Rectal smooth muscle tissue (tissue), 1 donor: ENCODE results near the gene MCC.

ENCODE experiments used
- H3K27ac ChIP-seq: one replicate; pipeline ENCODE4 v1.7.0; 2013; ENCODE audit warnings: low read depth, low read length, inconsistent platforms
- H3K27me3 ChIP-seq: one replicate; pipeline ENCODE4 v1.7.0; 2013; ENCODE audit warnings: low read length; ENCODE audit not compliant: control insufficient read depth, insufficient read depth
- H3K36me3 ChIP-seq: one replicate; pipeline ENCODE4 v1.7.0; 2013; ENCODE audit warnings: low read length; ENCODE audit not compliant: control insufficient read depth, insufficient read depth
- H3K4me1 ChIP-seq: one replicate; pipeline ENCODE4 v1.7.0; 2013; ENCODE audit warnings: low read length; ENCODE audit not compliant: control insufficient read depth, insufficient read depth
- H3K4me3 ChIP-seq: one replicate; pipeline ENCODE4 v1.7.0; 2013; ENCODE audit warnings: low read length
- H3K9ac ChIP-seq: one replicate; pipeline ENCODE4 v1.7.0; 2013; ENCODE audit warnings: low read length

MCC gene

DNA sequence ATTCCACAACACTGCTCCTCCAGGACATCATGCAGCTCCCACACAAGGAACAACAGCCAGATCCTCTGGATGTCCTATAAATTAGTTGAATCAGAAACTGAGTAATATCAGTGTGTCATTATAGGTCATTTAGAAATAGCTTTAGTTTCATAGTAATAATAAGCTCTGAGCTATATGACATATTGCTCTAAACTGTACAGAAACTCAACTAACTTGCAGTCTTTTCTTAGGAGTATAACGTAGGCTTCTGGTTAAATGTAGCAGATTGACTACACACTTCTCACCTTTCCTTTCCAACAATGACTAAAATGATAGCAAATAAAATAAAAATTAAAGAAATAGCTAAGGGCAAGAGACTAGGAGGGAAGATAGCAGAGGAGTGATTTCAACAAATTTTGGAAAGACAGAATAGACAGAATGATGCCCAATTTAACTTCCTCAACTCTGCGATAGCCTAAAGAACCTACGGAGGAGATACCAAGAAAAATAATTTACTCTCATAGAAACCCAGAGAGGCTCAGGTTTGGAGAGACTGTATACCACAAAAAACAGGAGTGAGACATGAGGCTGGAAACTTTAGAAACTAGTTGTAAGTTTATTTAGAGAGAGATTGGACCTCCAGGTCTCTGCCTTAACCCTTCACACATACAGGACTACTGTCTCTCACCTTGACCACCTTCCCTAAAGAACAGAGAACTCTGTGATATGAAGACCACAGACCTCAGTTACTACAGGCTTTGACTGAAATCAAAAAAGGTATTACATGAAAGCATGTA is 247.1 kb downstream of the MCC start:
- H3K36me3 ChIP-seq = no peaks in the 10 kb centered on the region
- H3K4me1 ChIP-seq = peaks cover 5% of the 10 kb centered on the region
- H3K27me3 ChIP-seq = no peaks in the 10 kb centered on the region
- H3K4me3 ChIP-seq = no peak overlapping the region
- H3K9ac ChIP-seq = no peak overlapping the region
- no peak overlapping the region for H3K27ac ChIP-seq

DNA sequence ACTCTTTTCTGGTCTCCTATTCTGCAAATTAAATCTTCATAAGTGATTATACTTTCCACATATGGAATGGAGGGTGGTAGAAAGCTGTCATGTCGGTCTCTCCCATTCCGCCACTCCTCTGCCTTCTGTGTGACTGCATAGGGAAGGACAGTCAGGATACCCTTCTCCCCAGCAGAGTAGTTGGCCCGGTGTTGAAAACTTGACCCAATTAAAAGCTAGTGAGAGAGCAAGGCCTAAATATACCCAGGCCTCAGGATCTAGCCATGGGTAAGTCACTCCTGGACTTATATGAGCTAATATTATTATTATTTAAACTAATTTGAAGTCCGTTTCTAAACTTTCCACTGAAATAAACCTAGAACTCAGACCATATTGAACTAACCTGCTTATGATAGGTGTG is 248.2 kb downstream of the MCC start:
- peaks cover 5% of the 10 kb centered on the region for H3K4me1 ChIP-seq
- H3K27ac ChIP-seq = no peak overlapping the region
- H3K36me3 ChIP-seq = no peaks in the 10 kb centered on the region
- H3K27me3 ChIP-seq = no peaks in the 10 kb centered on the region
- H3K9ac ChIP-seq = no peak overlapping the region
- no peak overlapping the region for H3K4me3 ChIP-seq

DNA sequence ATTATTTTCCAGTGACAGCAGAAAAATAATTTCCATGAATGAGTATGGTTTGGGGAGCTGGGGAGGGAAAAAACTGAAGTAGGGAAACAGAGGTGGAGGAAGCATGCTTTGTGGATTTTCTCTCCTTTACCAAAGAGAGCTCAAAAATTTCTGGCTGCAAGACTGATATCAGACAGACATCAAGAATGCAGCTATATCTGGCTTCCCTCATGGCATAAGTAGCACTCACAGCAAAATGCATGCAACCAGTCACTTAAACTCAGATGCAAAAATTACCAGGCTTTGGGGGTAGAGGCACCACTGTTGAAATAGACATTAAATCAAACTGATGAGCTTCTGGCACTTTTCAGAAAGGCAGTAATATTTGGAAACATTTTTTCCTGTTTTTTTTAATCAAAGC is 250.4 kb downstream of the MCC start:
- H3K36me3 ChIP-seq = no peaks in the 10 kb centered on the region
- H3K4me1 ChIP-seq = peaks cover 7% of the 10 kb centered on the region
- H3K9ac ChIP-seq = no peak overlapping the region
- no peak overlapping the region for H3K27ac ChIP-seq
- H3K27me3 ChIP-seq = no peaks in the 10 kb centered on the region
- no peak overlapping the region for H3K4me3 ChIP-seq

DNA sequence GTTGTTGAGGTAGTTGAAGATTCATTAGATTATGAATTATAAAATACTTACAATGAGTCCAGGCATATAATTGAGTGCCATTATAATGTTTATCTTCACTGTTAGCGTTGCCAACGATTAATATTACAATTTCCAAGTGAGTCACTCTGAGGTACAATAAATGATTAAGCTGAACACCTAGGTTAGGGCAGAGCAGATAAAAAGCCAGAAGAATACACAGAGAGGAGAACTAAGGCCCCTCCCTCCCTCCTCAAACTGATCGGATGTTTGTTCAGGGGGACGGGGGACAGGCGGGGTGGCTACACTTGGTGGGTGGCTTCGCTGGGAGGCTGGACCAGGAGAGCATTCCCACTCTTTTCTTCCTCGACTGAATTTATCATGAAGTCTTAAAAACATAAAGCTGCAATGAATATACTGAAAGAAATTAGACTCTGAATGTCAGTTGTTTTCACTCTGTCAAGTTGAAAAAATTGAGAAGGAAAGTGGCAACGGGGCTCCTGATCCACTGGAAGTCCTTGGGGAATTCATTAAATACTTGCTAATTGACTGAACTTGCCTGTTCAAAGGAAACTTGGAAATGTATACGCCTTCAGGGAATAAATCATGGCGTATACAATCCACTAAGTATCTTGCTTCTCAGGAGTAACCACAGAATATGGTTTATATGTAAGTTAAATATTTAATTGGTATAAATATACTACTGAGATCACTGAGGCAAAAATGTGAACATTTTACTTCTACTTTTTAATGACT is 251.5 kb downstream of the MCC start:
- Histone ChIP-seq H3K27me3 (no peaks in the 10 kb centered on the region), H3K36me3 (no peaks in the 10 kb centered on the region), H3K9ac (no peak overlapping the region), H3K27ac (no peak overlapping the region), H3K4me3 (no peak overlapping the region), H3K4me1 (peaks cover 10% of the 10 kb centered on the region)

DNA sequence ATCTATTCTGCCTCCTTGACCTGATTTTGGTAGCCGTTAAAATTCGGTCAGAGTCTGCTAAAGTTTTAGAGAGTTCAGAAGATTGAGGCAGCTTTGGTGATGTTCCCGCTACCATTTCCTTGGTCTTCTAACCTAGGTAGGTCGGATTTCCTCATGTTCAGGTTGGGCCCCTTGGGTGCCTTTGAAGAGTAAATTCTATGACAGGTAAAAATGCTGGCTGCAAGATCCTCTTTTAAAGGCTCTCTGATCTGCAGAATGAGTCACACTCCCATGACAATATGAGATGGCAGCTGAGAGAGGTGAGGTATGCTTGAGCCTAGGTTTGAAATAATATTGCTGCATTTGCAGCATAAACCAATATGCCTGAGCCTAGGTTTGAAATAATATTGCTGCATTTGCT is 252.4 kb downstream of the MCC start:
- Histone ChIP-seq H3K27me3 (no peaks in the 10 kb centered on the region), H3K9ac (no peak overlapping the region), H3K4me1 (peaks cover 10% of the 10 kb centered on the region), H3K36me3 (no peaks in the 10 kb centered on the region), H3K4me3 (no peak overlapping the region), H3K27ac (no peak overlapping the region)

DNA sequence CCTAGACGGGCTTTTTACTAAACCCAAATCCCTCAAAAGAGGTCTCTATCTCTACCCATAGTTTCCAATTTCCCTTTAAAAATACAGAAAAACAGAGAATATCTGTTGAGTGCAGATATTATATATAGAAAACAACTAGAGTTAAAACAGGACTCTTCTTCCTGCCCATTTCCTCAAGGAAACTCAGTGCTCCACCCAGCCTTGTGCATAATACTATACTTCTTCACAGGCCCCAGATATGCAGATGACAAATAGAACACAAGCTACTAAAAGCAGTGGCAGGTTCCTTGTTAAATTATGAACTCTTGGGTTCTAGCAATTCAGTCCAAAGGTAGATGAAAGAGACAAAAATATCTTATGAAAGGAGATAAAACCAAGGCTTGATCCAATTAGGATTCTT is 253.7 kb downstream of the MCC start:
- no peaks in the 10 kb centered on the region for H3K27me3 ChIP-seq
- H3K27ac ChIP-seq = no peak overlapping the region
- no peaks in the 10 kb centered on the region for H3K36me3 ChIP-seq
- H3K4me1 ChIP-seq = peaks cover 9% of the 10 kb centered on the region
- no peak overlapping the region for H3K9ac ChIP-seq
- H3K4me3 ChIP-seq = no peak overlapping the region

DNA sequence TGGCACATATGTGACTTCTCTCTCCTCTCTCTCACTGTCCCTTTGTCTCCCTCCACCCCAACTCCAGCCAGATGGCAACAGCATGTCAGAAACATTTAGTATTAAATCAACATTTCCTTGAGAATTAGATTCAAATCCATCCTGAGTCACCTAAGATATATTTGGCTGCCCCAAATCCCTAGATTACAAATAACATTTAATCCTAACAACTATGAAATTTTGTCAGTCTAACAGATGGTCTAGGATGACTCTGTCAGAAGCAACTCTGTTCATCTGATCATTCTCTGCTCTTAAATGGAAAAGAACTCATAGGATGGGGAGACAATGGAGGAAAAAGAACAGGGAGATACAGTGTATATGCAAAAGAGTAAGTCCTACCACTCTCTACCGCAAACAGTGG is 254.6 kb downstream of the MCC start:
- Histone ChIP-seq H3K27me3 (no peaks in the 10 kb centered on the region), H3K36me3 (no peaks in the 10 kb centered on the region), H3K4me3 (no peak overlapping the region), H3K9ac (no peak overlapping the region), H3K27ac (no peak overlapping the region), H3K4me1 (peaks cover 6% of the 10 kb centered on the region)

DNA sequence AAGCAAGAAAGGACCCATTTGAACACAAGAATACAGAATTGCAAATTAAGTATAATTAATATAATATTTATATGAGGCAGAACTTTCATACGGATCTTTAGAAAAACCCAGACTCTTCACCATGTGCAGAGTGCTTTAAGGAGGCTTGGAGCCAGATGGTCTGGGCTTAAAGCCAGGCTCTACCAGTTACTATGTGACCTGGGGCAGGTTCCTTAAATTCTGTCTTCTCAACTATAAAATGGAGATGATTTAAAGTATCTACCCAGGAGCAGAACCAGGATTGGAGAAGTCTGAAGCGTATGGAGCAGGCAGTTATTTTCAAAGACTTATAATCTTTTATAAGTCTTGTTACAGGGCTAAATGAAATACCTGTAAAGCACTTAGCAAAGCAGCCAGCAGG is 255.6 kb downstream of the MCC start:
- no peak overlapping the region for H3K9ac ChIP-seq
- H3K36me3 ChIP-seq = no peaks in the 10 kb centered on the region
- H3K27ac ChIP-seq = no peak overlapping the region
- H3K27me3 ChIP-seq = no peaks in the 10 kb centered on the region
- no peak overlapping the region for H3K4me3 ChIP-seq
- H3K4me1 ChIP-seq = peaks cover 4% of the 10 kb centered on the region

DNA sequence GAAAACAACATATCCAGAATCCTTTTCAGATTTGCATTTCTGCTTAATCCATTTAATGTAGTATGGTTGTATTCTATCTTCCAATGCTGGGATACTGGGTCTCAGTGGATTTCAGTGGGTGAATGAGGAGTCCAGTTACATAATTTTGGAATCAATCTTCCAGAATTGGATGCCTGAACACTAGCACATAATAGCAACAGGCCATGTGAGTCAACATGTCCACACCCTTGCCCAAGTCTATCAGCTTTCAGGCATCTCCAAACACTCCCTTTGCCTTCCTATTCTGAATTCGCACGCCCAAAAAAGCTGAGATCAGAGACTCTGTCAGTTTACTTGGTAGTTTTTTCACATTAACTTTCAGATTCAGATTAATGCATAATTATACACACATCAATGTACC is 256.0 kb downstream of the MCC start:
- no peak overlapping the region for H3K4me3 ChIP-seq
- peaks cover 4% of the 10 kb centered on the region for H3K4me1 ChIP-seq
- no peaks in the 10 kb centered on the region for H3K36me3 ChIP-seq
- no peak overlapping the region for H3K9ac ChIP-seq
- H3K27ac ChIP-seq = no peak overlapping the region
- H3K27me3 ChIP-seq = no peaks in the 10 kb centered on the region

DNA sequence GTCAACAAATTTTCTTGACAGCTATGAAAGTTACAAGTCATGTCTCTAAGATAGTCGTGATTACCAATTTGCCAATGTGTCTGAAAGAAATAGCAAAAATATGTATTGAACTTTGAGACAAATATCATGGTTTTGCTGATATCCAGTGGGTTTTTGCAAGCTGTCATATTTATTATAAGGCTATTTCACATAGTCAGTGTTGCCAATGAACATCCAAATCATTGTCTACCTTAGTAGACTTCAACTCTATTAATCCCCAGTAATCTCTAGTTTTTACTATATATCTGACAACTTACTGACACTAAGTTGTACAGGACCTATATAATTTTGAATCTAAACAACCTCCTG is 256.6 kb downstream of the MCC start:
- H3K36me3 ChIP-seq = no peaks in the 10 kb centered on the region
- no peaks in the 10 kb centered on the region for H3K27me3 ChIP-seq
- peaks cover 4% of the 10 kb centered on the region for H3K4me1 ChIP-seq
- H3K27ac ChIP-seq = no peak overlapping the region
- no peak overlapping the region for H3K9ac ChIP-seq
- H3K4me3 ChIP-seq = no peak overlapping the region

DNA sequence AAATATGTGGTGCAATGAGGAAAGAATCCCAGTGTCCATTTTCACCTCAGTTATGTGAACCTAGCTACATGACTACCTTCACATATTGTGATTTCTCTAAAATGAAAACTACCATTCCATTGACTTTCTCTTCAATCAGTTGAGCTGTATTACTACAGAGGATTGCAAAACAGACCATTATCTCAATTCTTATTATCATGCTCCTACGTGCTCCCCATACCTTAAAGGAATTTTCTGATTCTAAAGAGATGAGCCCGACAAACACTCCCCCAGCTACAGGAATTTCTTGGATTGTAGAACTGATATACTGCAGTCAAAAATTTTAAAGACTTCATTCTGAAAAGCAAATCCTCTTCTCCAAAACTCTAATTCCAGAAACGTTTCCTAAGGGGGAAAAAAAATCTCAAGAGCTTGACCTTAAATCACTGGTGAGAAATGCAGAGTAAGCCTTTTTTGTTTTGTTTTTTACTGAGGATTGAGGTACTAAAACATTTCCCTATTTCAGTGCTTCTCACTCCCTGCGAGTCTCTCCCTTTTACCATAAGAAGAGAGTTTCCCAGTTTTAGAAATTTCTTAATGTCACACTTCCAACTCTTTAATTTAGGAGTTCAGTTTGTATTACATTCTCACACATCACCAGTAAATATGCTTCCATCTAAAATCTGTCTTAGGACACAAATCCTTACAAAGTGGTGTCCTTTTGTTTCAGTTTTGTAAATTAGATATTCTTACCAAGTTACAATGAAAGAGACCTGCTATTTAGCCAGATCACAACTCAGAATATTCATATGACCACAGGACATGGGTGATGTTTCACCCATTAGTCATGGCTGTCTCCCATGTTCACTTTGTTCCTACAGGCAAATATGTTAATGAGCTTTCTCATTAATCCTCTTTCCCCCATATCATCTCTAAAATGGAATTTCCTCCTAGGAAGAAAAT is 257.3 kb downstream of the MCC start:
- no peak overlapping the region for H3K27ac ChIP-seq
- no peaks in the 10 kb centered on the region for H3K36me3 ChIP-seq
- no peak overlapping the region for H3K4me3 ChIP-seq
- H3K27me3 ChIP-seq = no peaks in the 10 kb centered on the region
- H3K4me1 ChIP-seq = peaks cover 4% of the 10 kb centered on the region
- no peak overlapping the region for H3K9ac ChIP-seq

DNA sequence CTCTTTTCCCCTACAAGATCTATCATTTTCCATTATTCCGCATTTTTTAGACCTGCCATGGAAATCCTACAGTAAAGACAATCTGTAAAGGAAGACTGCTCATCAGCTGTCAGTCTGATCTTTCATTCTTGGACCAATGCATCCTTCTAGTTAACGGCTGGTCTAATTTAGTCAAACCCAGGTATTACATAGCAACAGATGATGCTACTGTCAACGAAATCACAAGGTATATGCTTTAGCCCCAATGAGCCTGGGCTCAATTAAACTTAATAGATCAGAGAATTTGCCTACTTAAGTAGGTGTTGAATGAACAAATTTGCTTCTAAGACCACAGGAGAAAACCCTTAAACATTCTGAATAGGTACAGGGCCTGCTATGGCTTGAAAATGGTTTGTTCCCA is 260.5 kb downstream of the MCC start:
- Histone ChIP-seq H3K27ac (no peak overlapping the region), H3K4me3 (no peak overlapping the region), H3K27me3 (no peaks in the 10 kb centered on the region), H3K9ac (no peak overlapping the region), H3K4me1 (peaks cover 1% of the 10 kb centered on the region), H3K36me3 (no peaks in the 10 kb centered on the region)
